CMK (cell line): Measurements from ENCODE around the gene STYXL2.

Experiments used
- DNase-seq: peaks from one replicate; pipeline ENCODE4 v3.0.0-alpha.2; 2010; ENCODE audit warnings: low read depth

Gene STYXL2

GRCh38 chr1:167081594-167082156, 12.2 kb upstream of the STYXL2 start:
- DNase-seq, result no peak

- DNase-seq, result no peak
Measured at GRCh38 chr1:167082511-167083027, 11.3 kb upstream of the STYXL2 start.

- no peak for DNase-seq
Measured at GRCh38 chr1:167083066-167083665, 10.7 kb upstream of the STYXL2 start.

GRCh38 chr1:167083871-167084270, 10.0 kb upstream of the STYXL2 start:
- DNase-seq, result no peak

GRCh38 chr1:167084757-167085156, 9.1 kb upstream of the STYXL2 start:
- DNase-seq, result no peak

GRCh38 chr1:167086033-167086432, 7.8 kb upstream of the STYXL2 start:
- DNase-seq, result no peak

- no peak for DNase-seq
Measured at GRCh38 chr1:167086768-167087167, 7.1 kb upstream of the STYXL2 start.

GRCh38 chr1:167088746-167089417, 5.0 kb upstream of the STYXL2 start:
- DNase-seq, result no peak

- DNase-seq, result no peak
Measured at GRCh38 chr1:167089939-167090313, 3.9 kb upstream of the STYXL2 start.

GRCh38 chr1:167090314-167090942, 3.4 kb upstream of the STYXL2 start, which contains the start of gene GPA33:
GPA33 (minus strand) TSS chr1:167090377; CDS start chr1:167090287, 90 bp downstream.
- no peak for DNase-seq

- DNase-seq, result no peak
Measured at GRCh38 chr1:167092653-167093052, 1.2 kb upstream of the STYXL2 start.

GRCh38 chr1:167094690-167095089, 815 bp downstream of the STYXL2 start:
- no peak for DNase-seq

- no peak for DNase-seq
Measured at GRCh38 chr1:167095368-167095767, 1.5 kb downstream of the STYXL2 start.

- no peak for DNase-seq
Measured at GRCh38 chr1:167099851-167100250, 6.0 kb downstream of the STYXL2 start.

- no peak for DNase-seq
Measured at GRCh38 chr1:167100730-167101129, 6.9 kb downstream of the STYXL2 start.

GRCh38 chr1:167101754-167102153, 7.9 kb downstream of the STYXL2 start:
- no peak for DNase-seq

- no peak for DNase-seq
Measured at GRCh38 chr1:167102906-167103573, 9.2 kb downstream of the STYXL2 start.

GRCh38 chr1:167104256-167104633, 10.4 kb downstream of the STYXL2 start:
- DNase-seq, result no peak

GRCh38 chr1:167105271-167106118, 11.6 kb downstream of the STYXL2 start:
- no peak for DNase-seq

GRCh38 chr1:167106119-167106461, 12.2 kb downstream of the STYXL2 start:
- no peak for DNase-seq

- DNase-seq, result no peak
Measured at GRCh38 chr1:167107456-167107855, 13.6 kb downstream of the STYXL2 start.

- DNase-seq, result no peak
Measured at GRCh38 chr1:167109125-167109524, 15.2 kb downstream of the STYXL2 start.
